HCT116 (cell line): ENCODE results near the gene ADAM8. TPM values are rescaled to one million over a fixed set of nuclear protein-coding genes. Genes with fewer than 3 reads are reported as not detected.

Experiments used
- ATAC-seq: fragments of 200-7000 bp; cut with Tn5 transposase; 2 replicates; pipeline ENCODE4 v1.9.1; 2020; ENCODE audit warnings: mild to moderate bottlenecking, moderate library complexity
- BruUV-seq: library from RNA; stranded (reverse); fragments of 400-500 nt; replicated peaks from 2 replicates; lab custom pipeline; 2021; lab: Mats Ljungman, UMichigan
- CTCF ChIA-PET: fragments of 300-600 bp; sonication (Branson Sonifier 250); formaldehyde crosslinking; loops from one replicate; lab custom pipeline; 2021; ENCODE audit warnings: antibody characterized with exemption; lab: Charles Lee
- POLR2A ChIA-PET: fragments of 300-600, 350-600 bp; sonication (Branson Sonifier 250); formaldehyde crosslinking; loops from one replicate; lab custom pipeline; 2021; ENCODE audit warnings: antibody characterized with exemption; lab: Charles Lee
- RAD21 ChIA-PET, 2 experiments: fragments of 300-600 bp; sonication (Branson Sonifier 250); formaldehyde crosslinking; loops; one replicate each; lab custom pipeline; 2023; ENCODE audit warnings: low total read pairs in 2 of 2; ENCODE audit not compliant: uncharacterized antibody in 2 of 2, unreplicated experiment in 2 of 2, low non-redundant PET in 1 of 2; lab: Charles Lee
- DNase-seq: peaks from one replicate; pipeline ENCODE4 v3.0.0-alpha.2; 2010; ENCODE audit warnings: low read depth, low spot score
- H2AFZ ChIP-seq: fragments of 200-600 bp; shearing (Covaris generic), sonication (generic); 2 replicates; pipeline ENCODE4 v1.6.1; 2017; ENCODE audit warnings: low read depth, mixed run types, mixed read lengths, antibody characterized with exemption, low read length; ENCODE audit not compliant: poor library complexity, severe bottlenecking
- H3K27ac ChIP-seq: 2 replicates; pipeline ENCODE4 v1.5.1; 2012; ENCODE audit warnings: low read depth, low read length
- H3K27me3 ChIP-seq: fragments of 200-600 bp; sonication (generic); 2 replicates; pipeline ENCODE4 v1.6.1; 2016; ENCODE audit warnings: mixed run types, low read length, mixed read lengths; ENCODE audit not compliant: insufficient read depth
- H3K36me3 ChIP-seq, 2 experiments: fragments of 200-500 bp in 1 of 2; fragments of 200-600 bp in 1 of 2; sonication (Bioruptor generic) in 1 of 2; sonication (generic) in 1 of 2; 2 replicates each; pipeline versions ENCODE4 v1.5.1 to v1.6.1; 2014 to 2016; ENCODE audit warnings: low read length in 2 of 2, inconsistent platforms in 1 of 2, mixed read lengths in 1 of 2, mixed run types in 1 of 2; ENCODE audit not compliant: insufficient read depth in 2 of 2, control insufficient read depth in 1 of 2
- H3K4me1 ChIP-seq, 2 experiments: fragments of 200-600 bp in 1 of 2; sonication (generic) in 1 of 2; 2 replicates each; pipeline versions ENCODE4 v1.5.1 to v1.6.1; 2012 to 2017; ENCODE audit warnings: low read length in 2 of 2, inconsistent platforms in 1 of 2, mild to moderate bottlenecking in 1 of 2, mixed read lengths in 1 of 2, mixed run types in 1 of 2, moderate library complexity in 1 of 2; ENCODE audit not compliant: insufficient read depth in 2 of 2, control insufficient read depth in 1 of 2
- H3K4me2 ChIP-seq: fragments of 200-600 bp; sonication (generic); 2 replicates; pipeline ENCODE4 v1.6.1; 2017; ENCODE audit warnings: mixed run types, low read length, mixed read lengths
- H3K4me3 ChIP-seq, 2 experiments: fragments of 200-600 bp in 1 of 2; sonication (generic) in 1 of 2; replicated peaks in 1 of 2; 2 replicates each; pipeline ENCODE4 v1.5.1; 2011 to 2016; ENCODE audit warnings: low read length in 2 of 2, control low read depth in 1 of 2, low read depth in 1 of 2, mild to moderate bottlenecking in 1 of 2, mixed read lengths in 1 of 2, mixed run types in 1 of 2
- H3K79me2 ChIP-seq: fragments of 200-600 bp; sonication (generic); 2 replicates; pipeline ENCODE4 v1.6.1; 2017; ENCODE audit warnings: mild to moderate bottlenecking, mixed run types, low read length, moderate library complexity, mixed read lengths; ENCODE audit not compliant: insufficient read depth
- H3K9ac ChIP-seq: fragments of 200-600 bp; sonication (generic); 2 replicates; pipeline ENCODE4 v1.6.1; 2016; ENCODE audit warnings: low read length, mixed read lengths
- H3K9me2 ChIP-seq: fragments of 200-600 bp; sonication (generic), shearing (Covaris generic); 2 replicates; pipeline ENCODE4 v1.6.1; 2017; ENCODE audit warnings: mixed run types, mild to moderate bottlenecking, moderate library complexity; ENCODE audit not compliant: insufficient read depth
- H3K9me3 ChIP-seq, 2 experiments: fragments of 200-500 bp in 1 of 2; fragments of 200-600 bp in 1 of 2; sonication (Bioruptor generic) in 1 of 2; sonication (generic) in 1 of 2; 2 replicates each; pipeline ENCODE4 v1.6.1; 2014 to 2017; ENCODE audit warnings: low read length in 2 of 2, mixed read lengths in 2 of 2, inconsistent platforms in 1 of 2, low read depth in 1 of 2, mild to moderate bottlenecking in 1 of 2, mixed run types in 1 of 2, moderate library complexity in 1 of 2; ENCODE audit not compliant: control insufficient read depth in 1 of 2, insufficient read depth in 1 of 2
- H4K20me1 ChIP-seq: fragments of 200-600 bp; sonication (generic), shearing (Covaris generic); 2 replicates; pipeline ENCODE4 v1.6.1; 2017; ENCODE audit warnings: mixed run types, mild to moderate bottlenecking, moderate library complexity; ENCODE audit not compliant: insufficient read depth
- ATF3 ChIP-seq: IDR thresholded peaks from 2 replicates; pipeline ENCODE4 v1.6.1; 2012
- EGR1 ChIP-seq: IDR thresholded peaks from 2 replicates; pipeline ENCODE4 v1.6.1; 2012; ENCODE audit warnings: low read depth
- ELF1 ChIP-seq: IDR thresholded peaks from 2 replicates; pipeline ENCODE4 v1.6.1; 2012; ENCODE audit warnings: low read depth, borderline replicate concordance
- EZH2 ChIP-seq: fragments of 200-600 bp; sonication (generic); IDR thresholded peaks from 2 replicates; pipeline ENCODE4 v1.6.1; 2017; ENCODE audit warnings: antibody characterized with exemption, mixed run types
- JUND ChIP-seq: IDR thresholded peaks from 2 replicates; pipeline ENCODE4 v1.6.1; 2012
- MAX ChIP-seq: IDR thresholded peaks from 2 replicates; pipeline ENCODE4 v1.6.1; 2012
- POLR2A ChIP-seq: IDR thresholded peaks from 2 replicates; pipeline ENCODE4 v1.7.0; 2011; ENCODE audit warnings: borderline replicate concordance; ENCODE audit not compliant: insufficient read depth, insufficient read length; ENCODE audit errors: extremely low read depth
- POLR2AphosphoS5 ChIP-seq: IDR thresholded peaks from 2 replicates; pipeline ENCODE4 v1.6.1; 2011; ENCODE audit warnings: mild to moderate bottlenecking, low read depth, low read length, moderate library complexity
- RAD21 ChIP-seq: IDR thresholded peaks from 2 replicates; pipeline ENCODE4 v1.6.1; 2012; ENCODE audit warnings: low read depth, mild to moderate bottlenecking
- REST ChIP-seq: IDR thresholded peaks from 2 replicates; pipeline ENCODE4 v1.6.1; 2012; ENCODE audit warnings: low read depth
- SIN3A ChIP-seq: IDR thresholded peaks from 2 replicates; pipeline ENCODE4 v1.6.1; 2012; ENCODE audit warnings: low read depth
- ZBTB33 ChIP-seq: IDR thresholded peaks from 2 replicates; pipeline ENCODE4 v1.6.1; 2011; ENCODE audit warnings: mild to moderate bottlenecking, low read length, moderate library complexity; ENCODE audit not compliant: insufficient replicate concordance; ENCODE audit errors: extremely low read depth
- ZFX ChIP-seq: fragments of 450-650 bp; IDR thresholded peaks from 2 replicates; pipeline ENCODE4 v1.6.1; 2017
- ZNF274 ChIP-seq: fragments of 200-500 bp; sonication (Bioruptor generic); IDR thresholded peaks from 2 replicates; pipeline ENCODE4 v1.6.1; 2014; ENCODE audit warnings: mild to moderate bottlenecking, low read depth, low read length, inconsistent platforms
- intact Hi-C: fragments of 100-400 bp; cut with micrococcal nuclease; formaldehyde crosslinking; loops from 2 replicates; pipeline ENCODE4 v1.10.0; 2022
- total RNA-seq: library from RNA; stranded (reverse); gene quantifications from one replicate; pipeline ENCODE4 v1.2.1, GENCODE V29; 2021; ENCODE audit not compliant: unreplicated experiment

ADAM8 gene
- total RNA-seq, 1 experiment from 2014 or later: 4.1 TPM

GRCh38 chr10:133236401-133237240 lies 40.0 kb downstream of the ADAM8 start:
- RAD21 ChIA-PET: no interaction called here
- Histone ChIP-seq H3K4me1 (no peaks in the 10 kb centered on the region), H3K36me3 (no peaks in the 10 kb centered on the region), H3K9me2 (no peaks in the 10 kb centered on the region), H3K4me3 (no peak overlapping the region), H3K9ac (no peak overlapping the region), H3K27ac (no peak overlapping the region), H3K4me2 (no peak overlapping the region), H3K27me3 (no peaks in the 10 kb centered on the region), H4K20me1 (no peaks in the 10 kb centered on the region), H3K9me3 (no peaks in the 10 kb centered on the region), H2AFZ (no peak overlapping the region), H3K79me2 (no peaks in the 10 kb centered on the region)
- POLR2A ChIA-PET: no interaction called here
- CTCF ChIA-PET: no interaction called here
- TF ChIP-seq SIN3A (no peak), REST (no peak), POLR2A (no peak), EZH2 (no peak), ZFX (no peak), ELF1 (no peak), EGR1 (no peak), ATF3 (no peak), POLR2AphosphoS5 (no peak), JUND (no peak), ZNF274 (no peak), MAX (no peak), ZBTB33 (no peak), RAD21 (no peak)
- DNase-seq (no peak), ATAC-seq (no peak)
- no TSS peak for BruUV-seq
- intact Hi-C loops: no loop called here
